Cardiac septum (tissue), 1 donor: ENCODE results near the gene POC1A. TPM values are rescaled to one million over a fixed set of nuclear protein-coding genes. Genes with fewer than 3 reads are reported as not detected.
A peak's percentile ranks its signal among the peaks of the same experiment; 100 is the strongest.
"Not testable (repeated sequence)": the region's sequence is repeated elsewhere in the genome, so short reads cannot be mapped to it uniquely, and the experiment has no call there.

Experiments used
- DNase-seq: peaks from one replicate; pipeline ENCODE4 v3.0.0-alpha.2; 2020; ENCODE audit warnings: low spot score
- intact Hi-C: fragments of 100-400 bp; cut with DNase I; formaldehyde crosslinking; loops from one replicate; pipeline ENCODE4 v1.14.0; 2022
- total RNA-seq: library from RNA; stranded (reverse); fragmentation: NEBNext Ultra II Directional; extraction: Animal tissue kit (Norgen Biotek cat#: 25700); gene quantifications from one replicate; pipeline ENCODE4 v1.2.1, GENCODE V29; 2021
- donor health status: DM: no; HTN: no; CAD: no.

The POC1A gene
- total RNA-seq, 1 donor from 2014 or later, result 1.5 TPM

DNA sequence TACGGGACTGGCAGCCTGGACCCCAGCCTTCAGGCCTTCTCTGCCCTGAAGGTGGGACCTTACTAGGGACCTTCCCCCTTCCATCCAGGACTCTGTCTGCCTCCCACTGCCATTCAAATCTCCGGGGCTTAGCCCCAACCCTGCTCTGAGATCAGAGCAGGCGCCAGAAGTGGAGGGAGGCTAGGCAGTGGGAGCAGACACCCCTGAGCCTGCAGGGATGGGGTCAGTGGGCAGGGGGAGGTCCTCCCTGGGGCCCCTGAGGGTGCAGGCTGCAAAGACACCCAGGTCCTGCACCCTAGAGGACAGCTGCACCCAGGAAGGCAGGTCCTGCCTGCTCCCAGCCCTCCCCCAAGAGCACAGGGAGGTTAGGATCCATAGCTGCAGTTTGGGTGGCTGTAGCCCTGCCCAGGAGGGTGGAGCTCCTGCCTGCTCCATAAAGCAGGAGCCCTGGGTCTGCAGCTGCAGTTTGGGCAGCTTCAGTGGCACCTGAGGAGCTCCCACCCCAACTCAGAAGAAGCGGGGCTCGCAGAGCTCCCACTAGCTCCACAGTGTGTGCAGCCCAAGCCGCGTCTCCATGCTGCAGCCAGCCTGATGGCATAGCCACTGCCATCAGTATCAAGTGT lies 8.1 kb upstream of the POC1A start:
- DNase-seq, result peak; percentile 56
- intact Hi-C loops, result no loop called here

DNA sequence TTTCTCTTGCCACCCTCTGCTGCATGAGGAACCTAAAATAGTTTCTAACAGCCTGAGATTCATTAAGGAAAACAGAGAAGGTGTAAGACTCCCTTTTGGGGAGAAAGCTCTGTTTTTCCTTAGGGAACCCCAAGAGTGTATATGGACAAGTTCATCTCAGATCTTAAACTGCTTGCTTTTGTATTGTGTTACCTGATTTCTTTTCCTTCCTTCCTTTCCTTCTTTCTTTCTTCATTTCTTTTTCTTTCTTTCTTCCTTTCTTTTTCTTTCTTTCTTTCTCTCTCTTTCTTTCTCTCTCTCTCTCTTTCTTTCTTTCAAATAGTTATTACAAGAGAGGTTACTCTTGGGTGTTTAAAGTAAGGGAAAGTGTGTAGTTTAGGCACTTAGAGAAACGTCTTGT lies 5.3 kb upstream of the POC1A start:
- intact Hi-C loops, result no loop called here
- no peak for DNase-seq

- intact Hi-C loops, result loop anchor here (2.0 kb wide), 1 partner anchor 41 kb away; no protein-coding TSS in a partner anchor
- peak; percentile 55 for DNase-seq
Observed at GRCh38 chr3:52155912-52156311, 1.7 kb upstream of the POC1A start.

DNA sequence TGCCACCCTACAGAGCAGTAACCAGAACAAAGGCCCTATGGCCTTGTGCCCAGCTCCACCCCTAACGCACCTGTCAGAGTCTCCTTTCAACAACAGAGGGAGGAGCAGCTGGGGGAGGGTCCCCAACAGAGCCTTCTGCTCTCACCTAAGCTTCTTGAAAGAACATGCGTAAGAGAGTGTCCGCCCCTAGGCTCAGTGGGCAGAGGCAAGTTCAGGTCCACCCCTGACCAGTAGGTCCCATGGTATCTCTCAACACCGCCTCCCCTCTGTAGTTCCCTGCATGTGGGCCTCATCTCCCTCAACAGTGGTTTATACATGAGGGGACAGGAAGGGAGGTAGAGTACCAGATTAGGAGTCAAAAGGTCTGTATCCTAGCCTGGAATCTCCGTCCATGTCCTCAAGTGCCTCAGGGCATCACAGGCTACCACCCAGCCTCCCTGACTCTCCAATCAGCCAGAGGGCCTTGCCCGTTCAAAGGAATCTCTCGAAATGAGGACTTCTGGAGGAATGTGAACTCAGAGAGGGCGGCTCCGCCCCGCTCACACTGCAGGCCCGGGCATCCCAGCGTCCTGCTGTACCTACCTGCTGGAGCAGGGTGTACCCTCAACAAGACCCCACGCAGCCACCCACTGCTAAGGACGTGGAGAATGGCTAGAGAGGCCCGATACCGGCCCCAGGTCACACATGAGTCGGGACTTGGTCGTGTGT lies 680 bp downstream of the POC1A start:
- peak; percentile 54 for DNase-seq
- intact Hi-C loops, result loop anchor here (2.0 kb wide), 1 partner anchor 43 kb away; no protein-coding TSS in a partner anchor

GRCh38 chr3:52151991-52152390 lies 2.2 kb downstream of the POC1A start:
- intact Hi-C loops, result not testable (repeated sequence)
- peak; percentile 66 for DNase-seq

GRCh38 chr3:52150860-52151259 lies 3.4 kb downstream of the POC1A start:
- DNase-seq, result no peak
- intact Hi-C loops, result no loop called here

DNA sequence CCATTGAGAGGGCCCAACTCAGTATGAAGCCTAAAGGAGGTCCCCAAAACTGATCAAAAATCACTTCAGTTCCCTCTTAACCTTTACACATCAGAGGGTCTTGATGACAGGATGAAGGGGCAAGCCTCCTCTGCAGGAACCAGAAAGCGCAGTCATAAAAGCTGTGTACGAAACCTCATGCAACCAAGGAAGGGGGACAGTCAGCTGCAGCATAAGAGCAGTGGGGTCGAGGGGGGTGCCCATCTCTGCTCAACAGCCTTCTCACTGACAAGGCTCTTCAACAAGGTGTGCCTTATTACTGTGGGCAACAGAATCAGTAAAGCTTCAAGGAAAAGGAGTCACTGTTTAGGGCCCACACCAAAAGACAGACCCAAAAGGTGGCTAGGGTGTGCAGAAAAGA lies 3.9 kb downstream of the POC1A start:
- DNase-seq, result no peak
- intact Hi-C loops, result no loop called here

DNA sequence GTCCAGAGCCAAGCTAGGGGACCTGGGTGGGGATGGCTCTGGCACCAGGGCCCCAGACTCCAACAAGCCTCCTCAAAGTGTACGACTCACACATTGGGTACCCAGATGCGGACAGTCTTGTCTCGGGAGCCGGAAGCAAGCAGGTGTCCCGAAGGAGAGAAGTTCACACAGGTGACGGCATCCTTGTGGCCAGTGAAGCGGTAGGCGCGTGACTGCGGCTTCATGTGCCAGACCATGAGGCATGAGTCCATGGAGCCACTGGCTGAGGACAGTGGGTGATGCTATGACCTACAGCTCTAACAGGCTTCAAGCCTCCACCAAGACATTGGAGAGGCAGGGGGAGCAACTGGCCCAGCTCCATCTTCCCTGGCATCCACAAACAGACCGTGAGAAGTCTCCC lies 4.5 kb downstream of the POC1A start:
- no peak for DNase-seq
- intact Hi-C loops, result no loop called here

- intact Hi-C loops, result no loop called here
- no peak for DNase-seq
Observed at GRCh38 chr3:52149021-52149420, 5.2 kb downstream of the POC1A start.

GRCh38 chr3:52147804-52148203 lies 6.4 kb downstream of the POC1A start:
- intact Hi-C loops, result no loop called here
- no peak for DNase-seq

DNA sequence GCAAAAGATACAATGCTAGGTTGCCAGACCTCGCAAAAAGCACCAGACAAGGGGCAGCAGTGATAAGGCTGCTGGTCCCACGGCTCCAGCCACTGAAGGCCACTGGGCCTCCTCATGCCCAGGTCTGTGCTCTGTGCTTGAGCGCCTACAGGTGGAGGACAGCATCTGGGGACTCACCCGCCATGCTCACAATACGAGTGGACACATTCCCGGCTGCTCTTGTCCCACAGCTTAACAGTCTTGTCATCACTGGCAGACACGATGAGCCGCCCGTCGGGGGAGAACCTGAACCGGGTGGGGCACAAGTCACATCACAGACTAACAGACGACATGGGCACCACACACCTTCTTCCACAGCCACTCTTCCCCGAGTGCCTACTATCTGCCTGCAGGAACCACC lies 7.4 kb downstream of the POC1A start:
- intact Hi-C loops, result no loop called here
- DNase-seq, result no peak

- no peak for DNase-seq
- intact Hi-C loops, result no loop called here
Observed at GRCh38 chr3:52146189-52146588, 8.0 kb downstream of the POC1A start.

DNA sequence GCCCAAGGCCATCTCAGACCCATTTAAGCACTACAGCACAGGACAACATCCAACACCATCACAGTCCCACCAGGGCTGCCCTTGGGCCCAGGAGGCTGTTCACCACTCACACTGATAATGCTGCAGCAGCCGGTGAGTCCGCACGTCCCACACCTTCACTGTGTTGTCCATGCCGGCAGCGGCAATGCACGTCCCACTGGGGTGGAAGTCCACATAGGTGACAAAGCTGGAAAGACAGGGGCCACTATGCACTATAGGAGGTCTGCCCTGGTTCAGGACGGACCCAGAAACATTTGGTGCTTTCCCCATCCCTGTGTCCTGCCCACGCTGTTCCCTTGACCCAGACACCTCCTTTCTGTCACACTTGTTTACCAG lies 8.5 kb downstream of the POC1A start:
- intact Hi-C loops, result no loop called here
- DNase-seq, result no peak

- peak; percentile 67 for DNase-seq
- intact Hi-C loops, result loop anchor here (1.0 to 5.0 kb wide), 2 partner anchors 144 to 203 kb away; partner anchors contain the start of genes PARP3 and RRP9
Observed at GRCh38 chr3:52144796-52145735, 9.2 kb downstream of the POC1A start.

GRCh38 chr3:52144034-52144795 lies 10.0 kb downstream of the POC1A start:
- intact Hi-C loops, result loop anchor here (1.0 to 5.0 kb wide), 2 partner anchors 143 to 202 kb away; partner anchors contain the start of genes PARP3 and RRP9
- peak; percentile 89 for DNase-seq

- intact Hi-C loops, result loop anchor here (1.0 to 5.0 kb wide), 3 partner anchors 90 to 201 kb away; partner anchors contain the start of genes PARP3 and RRP9
- no peak for DNase-seq
Observed at GRCh38 chr3:52143616-52144015, 10.6 kb downstream of the POC1A start.

GRCh38 chr3:52143156-52143555 lies 11.1 kb downstream of the POC1A start:
- no peak for DNase-seq
- intact Hi-C loops, result loop anchor here (1.0 to 5.0 kb wide), 2 partner anchors 90 to 201 kb away; partner anchors contain the start of genes PARP3 and RRP9

DNA sequence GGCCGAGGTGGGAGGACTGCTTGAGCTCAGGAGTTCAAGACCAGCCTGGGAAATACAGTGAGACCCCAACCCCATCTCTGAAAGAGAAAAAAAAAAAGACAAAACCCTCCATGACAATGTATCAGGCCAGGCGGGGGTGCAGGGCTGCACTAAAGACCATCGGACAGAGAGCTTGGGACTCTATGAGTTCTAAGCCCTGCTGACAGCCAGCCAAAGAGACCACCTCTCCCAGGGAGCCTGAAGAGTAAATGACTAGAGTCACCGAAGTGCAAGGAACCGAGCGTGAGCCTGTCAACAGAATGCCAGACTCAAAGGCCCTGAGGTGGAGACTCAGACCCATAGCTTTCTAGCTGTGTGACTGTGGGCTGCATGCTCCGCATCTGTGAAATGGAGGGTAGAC lies 12.5 kb downstream of the POC1A start:
- intact Hi-C loops, result loop anchor here (5.0 kb wide), 1 partner anchor 199 kb away; the partner anchor contains the start of genes PARP3 and RRP9

GRCh38 chr3:52140769-52141168 lies 13.5 kb downstream of the POC1A start:
- intact Hi-C loops, result loop anchor here (5.0 kb wide), 1 partner anchor 198 kb away; the partner anchor contains the start of genes PARP3 and RRP9
- no peak for DNase-seq

More for the DNA sequence above, 12.5 kb downstream of the POC1A start:
- no peak for DNase-seq
